Measurements from ENCODE around the gene FAM209B. TPM values are rescaled to one million over a fixed set of nuclear protein-coding genes. Genes with fewer than 3 reads are reported as not detected.

FAM209B gene
- total RNA-seq, 4 donors from 2014 or later, result 1.9 TPM; not detected in 3

GRCh38 chr20:56579301-56579710 is 46.3 kb downstream of the FAM209B start:
- in situ Hi-C loops (cut with MboI; ENCODE audit: low pct_ligation_motif_present in 1 of 4, low pct_unique_long_range_greater_than_20kb in 1 of 4, low sequenced_read_pairs in 3 of 4) (no loop called here), intact Hi-C loops (cut with DNase I; ENCODE audit: low total_unique reads) (loop anchor here (5.0 kb wide), 1 partner anchor 172 kb away; no protein-coding TSS in a partner anchor)
- H3K36me3 ChIP-seq, result no peaks in the 10 kb centered on the region
- whole genome bisulfite sequencing, 2 donors (ENCODE audit: low coverage in 1 of 2), result 67 to 79% methylated on average over 2 to 6 of the region's 6 CpGs
- H3K27ac ChIP-seq, result no peak overlapping the region
- H3K9me3 ChIP-seq, result no peaks in the 10 kb centered on the region
- no peak for TF ChIP-seq EP300 (IDR thresholded peaks at IDR 0.05; ENCODE audit: low read depth)
- no peak for TF ChIP-seq CTCF (IDR thresholded peaks at IDR 0.05)
- no peak for TF ChIP-seq POLR2A (IDR thresholded peaks at IDR 0.05)
- no peak for TF ChIP-seq POLR2AphosphoS5 (IDR thresholded peaks at IDR 0.05)
- DNase-seq, result peak; percentile 51
- no peak overlapping the region for H3K4me3 ChIP-seq
- H3K4me1 ChIP-seq, result no peaks in the 10 kb centered on the region
- H3K27me3 ChIP-seq, result no peaks in the 10 kb centered on the region

GRCh38 chr20:56580226-56580625 is 47.2 kb downstream of the FAM209B start:
- Histone ChIP-seq H3K4me1 (no peaks in the 10 kb centered on the region), H3K36me3 (no peaks in the 10 kb centered on the region), H3K9me3 (no peaks in the 10 kb centered on the region), H3K4me3 (no peak overlapping the region), H3K27ac (no peak overlapping the region), H3K27me3 (no peaks in the 10 kb centered on the region)
- in situ Hi-C loops (cut with MboI; ENCODE audit: low pct_ligation_motif_present in 1 of 4, low pct_unique_long_range_greater_than_20kb in 1 of 4, low sequenced_read_pairs in 3 of 4), result no loop called here
- WGBS, 2 donors (ENCODE audit: low coverage in 1 of 2), result 70 to 85% methylated on average over 2 to 12 of the region's 12 CpGs
- no peak for DNase-seq
- TF ChIP-seq EP300 (IDR thresholded peaks at IDR 0.05; ENCODE audit: low read depth), result no peak
- no peak for TF ChIP-seq POLR2A (IDR thresholded peaks at IDR 0.05)
- TF ChIP-seq POLR2AphosphoS5 (IDR thresholded peaks at IDR 0.05), result no peak
- no peak for TF ChIP-seq CTCF (IDR thresholded peaks at IDR 0.05)
- intact Hi-C loops (cut with DNase I; ENCODE audit: low total_unique reads), result no loop called here

- DNase-seq, result no peak
- in situ Hi-C loops (cut with MboI; ENCODE audit: low pct_ligation_motif_present in 1 of 4, low pct_unique_long_range_greater_than_20kb in 1 of 4, low sequenced_read_pairs in 3 of 4), result no loop called here
- intact Hi-C loops (cut with DNase I; ENCODE audit: low total_unique reads), result no loop called here
- Histone ChIP-seq H3K27me3 (no peaks in the 10 kb centered on the region), H3K4me3 (no peak overlapping the region), H3K9me3 (no peaks in the 10 kb centered on the region), H3K4me1 (no peaks in the 10 kb centered on the region), H3K27ac (no peak overlapping the region), H3K36me3 (no peaks in the 10 kb centered on the region)
- TF ChIP-seq CTCF (IDR thresholded peaks at IDR 0.05) (no peak), POLR2A (IDR thresholded peaks at IDR 0.05) (no peak), EP300 (IDR thresholded peaks at IDR 0.05; ENCODE audit: low read depth) (no peak), POLR2AphosphoS5 (IDR thresholded peaks at IDR 0.05) (no peak)
- WGBS, 2 donors (ENCODE audit: low coverage in 1 of 2), result 37 to 47% methylated on average over 2 of the region's 2 CpGs
Measured at GRCh38 chr20:56581701-56582100, 48.7 kb downstream of the FAM209B start.

- TF ChIP-seq POLR2AphosphoS5 (IDR thresholded peaks at IDR 0.05) (no peak), CTCF (IDR thresholded peaks at IDR 0.05) (no peak), EP300 (IDR thresholded peaks at IDR 0.05; ENCODE audit: low read depth) (no peak), POLR2A (IDR thresholded peaks at IDR 0.05) (no peak)
- no peak for DNase-seq
- Histone ChIP-seq H3K4me3 (no peak overlapping the region), H3K27me3 (no peaks in the 10 kb centered on the region), H3K4me1 (no peaks in the 10 kb centered on the region), H3K36me3 (no peaks in the 10 kb centered on the region), H3K9me3 (no peaks in the 10 kb centered on the region), H3K27ac (no peak overlapping the region)
- in situ Hi-C loops (cut with MboI; ENCODE audit: low pct_ligation_motif_present in 1 of 4, low pct_unique_long_range_greater_than_20kb in 1 of 4, low sequenced_read_pairs in 3 of 4) (no loop called here), intact Hi-C loops (cut with DNase I; ENCODE audit: low total_unique reads) (no loop called here)
- 49 to 65% methylated on average over 3 to 4 of the region's 4 CpGs for WGBS, 2 donors (ENCODE audit: low coverage in 1 of 2)
Measured at GRCh38 chr20:56582542-56582941, 49.5 kb downstream of the FAM209B start.

Data from transverse colon (tissue), 4 donors.